T47D (cell line): ENCODE measurements around the gene CBLL2.
"Not testable (repeated sequence)": the region's sequence is repeated elsewhere in the genome, so short reads cannot be mapped to it uniquely, and the experiment has no call there.

Experiments used
- DNase-seq, 2 experiments: peaks; one replicate each; pipeline versions ENCODE4 v3.0.0 to v3.0.0-alpha.2; 2011 to 2012; ENCODE audit warnings: low read depth in 1 of 2, low spot score in 1 of 2
- JUND ChIP-seq: IDR thresholded peaks from 2 replicates; pipeline ENCODE4 v1.6.1; 2012; ENCODE audit warnings: low read depth
- in situ Hi-C: cut with HindIII; loops from 2 replicates; pipeline ENCODE4 v1.10.0; 2016; ENCODE audit warnings: low sequenced_read_pairs, low pct_unique_long_range_greater_than_20kb

Gene CBLL2, protein sequence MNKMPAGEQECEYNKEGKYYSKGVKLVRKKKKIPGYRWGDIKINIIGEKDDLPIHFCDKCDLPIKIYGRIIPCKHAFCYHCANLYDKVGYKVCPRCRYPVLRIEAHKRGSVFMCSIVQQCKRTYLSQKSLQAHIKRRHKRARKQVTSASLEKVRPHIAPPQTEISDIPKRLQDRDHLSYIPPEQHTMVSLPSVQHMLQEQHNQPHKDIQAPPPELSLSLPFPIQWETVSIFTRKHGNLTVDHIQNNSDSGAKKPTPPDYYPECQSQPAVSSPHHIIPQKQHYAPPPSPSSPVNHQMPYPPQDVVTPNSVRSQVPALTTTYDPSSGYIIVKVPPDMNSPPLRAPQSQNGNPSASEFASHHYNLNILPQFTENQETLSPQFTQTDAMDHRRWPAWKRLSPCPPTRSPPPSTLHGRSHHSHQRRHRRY

DNA sequence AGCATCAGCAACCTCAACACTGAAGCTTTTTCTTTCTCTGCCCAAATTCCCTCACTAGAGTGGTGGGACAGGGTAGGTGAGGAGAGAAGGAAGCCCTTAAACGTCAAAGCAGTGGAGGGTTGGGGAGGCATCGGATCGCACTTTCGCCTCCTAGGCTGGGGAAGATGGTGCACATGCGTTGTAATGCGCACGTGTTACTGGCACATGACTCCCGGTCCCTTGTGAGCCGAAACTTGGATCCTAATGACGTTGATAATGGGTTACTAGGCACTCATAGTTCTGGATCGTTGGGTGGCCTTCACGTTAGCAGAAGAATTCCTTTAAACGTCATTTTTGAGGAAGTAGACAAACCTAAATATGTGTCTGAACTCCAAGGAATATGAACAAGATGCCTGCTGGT is at the start of gene CBLL2:
Gene CBLL2 (plus strand): TSS at position 301 of the 400 bp plus-strand sequence. CDS start 79 bp downstream, at position 380.
- TF ChIP-seq JUND, result no peak
- DNase-seq, result no peak
- in situ Hi-C loops, result no loop called here

DNA sequence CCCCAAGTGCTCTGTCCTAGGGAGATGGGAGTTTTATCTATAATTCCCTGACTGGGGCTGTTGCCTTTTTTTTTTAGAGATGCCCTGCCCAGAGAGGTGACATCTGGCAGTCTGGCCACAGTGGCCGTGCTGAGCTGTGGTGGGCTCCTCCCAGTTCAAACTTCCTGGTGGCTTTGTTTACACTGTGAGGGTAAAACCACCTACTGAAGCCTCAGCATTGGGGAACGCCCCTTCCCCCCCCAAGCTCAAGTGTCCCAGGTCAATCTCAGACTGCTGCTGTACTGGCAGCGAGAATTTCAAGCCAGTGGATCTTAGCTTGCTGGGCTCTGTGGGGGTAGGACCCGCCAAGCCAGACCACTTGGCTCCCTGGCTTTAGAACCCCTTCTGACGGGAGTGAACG is 38.3 kb upstream of the CBLL2 start:
- TF ChIP-seq JUND, result no peak
- DNase-seq, result no peak
- in situ Hi-C loops, result no loop called here

DNA sequence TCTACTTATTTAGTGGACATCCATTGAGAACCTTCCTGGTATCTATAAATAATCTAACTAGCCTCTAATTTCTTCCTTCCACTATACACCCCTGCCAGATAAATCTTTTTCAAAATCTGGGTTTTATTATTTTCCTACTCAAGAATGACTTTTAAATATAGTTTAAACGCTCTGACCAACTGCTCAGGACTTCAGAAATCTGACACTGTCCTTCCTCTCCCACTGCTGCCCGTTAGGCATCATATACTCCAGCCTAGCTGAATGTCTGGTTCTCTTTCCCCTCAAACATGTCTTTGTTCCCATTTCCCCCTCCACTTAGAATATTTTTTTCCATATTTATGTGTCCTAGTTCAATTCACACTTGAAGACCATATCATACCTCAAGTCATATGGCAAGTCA is 35.2 kb upstream of the CBLL2 start:
- TF ChIP-seq JUND, result no peak
- in situ Hi-C loops, result no loop called here
- no peak for DNase-seq

DNA sequence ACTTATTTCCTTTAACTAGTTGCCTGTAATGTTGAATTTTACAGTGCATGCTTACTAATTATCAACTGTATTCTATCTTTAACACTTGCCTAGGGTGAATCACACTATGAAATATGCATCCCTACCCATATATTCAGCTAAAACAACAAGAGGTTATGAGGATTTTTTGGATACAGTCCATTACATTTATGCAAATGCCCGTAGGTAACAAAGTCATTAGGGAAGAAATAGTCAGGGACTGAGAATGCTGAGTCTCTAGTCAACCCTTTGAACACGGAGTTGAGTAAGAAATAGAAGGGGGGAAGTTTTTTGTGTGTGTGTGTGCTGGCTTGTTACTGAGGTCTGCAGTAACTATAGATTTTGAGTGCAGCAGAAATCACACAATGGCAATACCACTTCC is 26.1 kb upstream of the CBLL2 start:
- in situ Hi-C loops, result no loop called here
- peak in 1 of 2 experiments; percentile 19 for DNase-seq
- no peak for TF ChIP-seq JUND

DNA sequence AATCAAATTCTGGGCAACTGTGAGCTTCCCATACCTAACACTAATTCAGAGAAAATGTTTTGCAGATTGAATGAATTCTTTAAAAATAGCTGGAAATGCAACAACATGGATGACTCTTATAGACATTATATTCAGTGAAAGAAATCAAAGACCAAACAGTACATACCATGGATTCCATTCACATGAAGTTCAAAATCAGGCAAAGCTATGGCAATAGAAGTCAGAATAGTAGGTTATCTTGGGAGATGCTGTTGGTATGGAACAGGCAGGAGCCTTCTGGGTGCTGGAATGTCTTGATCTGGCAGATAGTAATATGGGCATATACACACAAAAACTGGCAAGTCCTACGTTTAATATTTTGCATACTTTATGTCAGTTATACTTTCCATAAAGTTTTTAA is 25.5 kb upstream of the CBLL2 start:
- in situ Hi-C loops, result no loop called here
- no peak for TF ChIP-seq JUND
- DNase-seq, result no peak

DNA sequence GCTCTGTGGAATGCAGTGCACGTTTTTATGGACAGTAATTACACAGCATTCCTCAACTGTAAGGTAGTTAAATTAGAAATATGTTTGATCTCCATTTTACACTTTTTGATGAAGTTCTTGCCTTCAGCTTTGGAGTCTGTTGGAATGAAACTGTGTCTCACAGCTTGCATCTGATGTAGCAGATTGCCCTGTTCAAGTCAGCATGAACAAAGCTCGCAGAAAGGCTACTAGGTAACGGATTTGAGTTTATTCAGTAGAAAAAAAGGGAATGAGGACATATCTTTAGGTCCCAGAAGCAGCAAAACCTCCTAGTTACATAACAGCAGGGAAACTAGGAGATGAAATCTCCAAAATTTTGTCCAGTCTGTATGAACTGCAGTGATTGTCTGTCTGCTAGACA is 24.3 kb upstream of the CBLL2 start:
- TF ChIP-seq JUND, result no peak
- no peak for DNase-seq
- in situ Hi-C loops, result no loop called here

DNA sequence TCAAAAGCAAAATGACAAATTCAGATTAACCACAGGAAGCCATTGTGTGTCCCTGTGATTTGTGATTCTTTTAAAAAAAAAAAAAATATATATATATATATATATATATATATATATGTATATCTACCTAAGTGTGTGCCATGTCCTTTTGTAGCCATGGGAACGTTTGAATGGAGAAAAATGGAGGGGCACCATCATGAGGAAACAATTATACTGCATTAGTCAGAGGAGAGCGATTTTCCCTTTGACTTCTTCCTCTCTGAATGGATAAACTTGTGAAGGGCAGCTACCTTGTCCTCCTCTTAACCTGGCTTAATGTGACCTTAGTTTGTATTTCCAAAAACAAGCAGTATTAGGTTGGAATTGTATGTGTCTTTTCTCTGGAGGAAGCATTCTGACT is 23.3 kb upstream of the CBLL2 start:
- in situ Hi-C loops, result no loop called here
- no peak for DNase-seq
- TF ChIP-seq JUND, result no peak

DNA sequence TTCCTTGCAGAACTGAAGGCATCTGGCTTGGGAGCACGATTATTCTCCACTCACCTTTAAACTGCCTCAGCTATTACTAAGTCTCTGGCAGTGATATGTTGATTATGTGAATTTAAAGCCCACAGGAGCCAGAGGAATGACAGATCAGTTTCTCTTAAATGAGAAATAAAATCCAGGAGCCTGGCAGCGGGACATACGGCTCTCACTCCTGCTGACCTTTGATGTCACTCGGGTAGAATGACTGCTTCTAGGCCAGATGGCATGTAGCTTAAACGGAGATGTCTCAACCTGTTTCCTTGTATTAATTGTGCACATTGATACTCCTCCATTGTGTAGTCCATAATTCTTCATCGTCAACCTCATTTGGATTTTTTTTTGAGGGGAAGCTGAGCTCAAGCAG is 4.0 kb upstream of the CBLL2 start:
- DNase-seq, result no peak
- in situ Hi-C loops, result no loop called here
- TF ChIP-seq JUND, result no peak

DNA sequence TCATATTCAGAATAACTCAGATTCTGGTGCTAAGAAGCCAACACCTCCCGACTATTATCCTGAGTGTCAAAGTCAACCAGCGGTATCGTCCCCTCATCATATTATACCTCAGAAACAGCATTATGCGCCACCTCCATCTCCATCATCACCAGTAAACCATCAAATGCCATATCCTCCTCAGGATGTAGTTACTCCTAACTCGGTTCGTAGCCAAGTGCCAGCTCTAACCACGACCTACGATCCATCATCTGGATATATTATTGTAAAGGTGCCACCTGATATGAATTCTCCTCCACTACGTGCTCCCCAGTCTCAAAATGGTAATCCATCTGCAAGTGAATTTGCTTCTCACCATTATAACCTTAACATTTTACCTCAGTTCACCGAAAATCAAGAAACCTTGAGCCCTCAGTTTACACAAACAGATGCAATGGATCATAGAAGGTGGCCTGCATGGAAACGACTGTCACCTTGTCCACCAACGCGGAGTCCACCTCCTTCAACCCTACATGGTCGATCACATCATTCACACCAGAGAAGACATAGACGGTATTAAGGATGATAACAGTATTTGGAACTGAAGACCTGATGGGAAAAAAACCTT is 1.1 kb downstream of the CBLL2 start:
- TF ChIP-seq JUND, result no peak
- in situ Hi-C loops, result no loop called here
- DNase-seq, result no peak

DNA sequence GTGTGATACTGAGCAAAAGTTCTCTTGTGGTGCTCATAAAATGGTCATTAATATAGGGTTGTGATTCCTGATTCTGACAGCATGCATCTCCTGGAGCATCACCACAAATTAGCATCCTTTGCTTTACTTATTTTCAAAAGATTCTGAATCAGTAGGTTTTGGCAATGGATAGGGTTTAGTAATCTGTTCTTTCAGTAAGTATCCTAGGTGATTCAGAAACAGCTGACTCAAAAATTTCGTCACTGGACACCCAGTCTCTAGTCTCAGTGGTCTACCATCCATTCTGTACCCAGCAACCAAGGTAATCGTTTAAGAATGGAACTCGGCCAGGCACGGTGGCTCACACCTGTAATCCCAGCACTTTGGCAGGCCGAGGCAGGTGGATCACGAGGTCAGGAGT is 4.1 kb downstream of the CBLL2 start:
- TF ChIP-seq JUND, result no peak
- no peak for DNase-seq
- in situ Hi-C loops, result no loop called here

DNA sequence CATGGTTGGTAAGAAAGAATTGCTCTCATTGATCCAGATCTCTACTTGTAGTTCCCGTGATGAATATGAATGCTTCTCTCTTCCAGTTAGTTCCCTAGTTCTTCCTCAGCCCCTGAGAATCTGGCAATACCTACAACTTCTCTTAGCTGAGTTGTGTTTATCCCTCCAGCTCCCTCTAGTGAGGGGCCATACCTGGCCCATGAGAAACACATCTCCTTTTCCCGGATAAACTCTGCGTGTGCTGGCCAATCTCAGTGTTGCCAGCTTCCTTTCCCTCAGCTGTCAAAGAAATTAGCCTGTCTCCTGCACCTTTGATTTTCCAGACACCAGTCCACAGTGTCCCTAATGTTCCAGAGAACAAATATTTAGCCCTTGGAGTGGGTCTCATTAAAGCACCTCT is 5.7 kb downstream of the CBLL2 start:
- no peak for TF ChIP-seq JUND
- peak; percentile 14 to 49 for DNase-seq
- in situ Hi-C loops, result no loop called here

DNA sequence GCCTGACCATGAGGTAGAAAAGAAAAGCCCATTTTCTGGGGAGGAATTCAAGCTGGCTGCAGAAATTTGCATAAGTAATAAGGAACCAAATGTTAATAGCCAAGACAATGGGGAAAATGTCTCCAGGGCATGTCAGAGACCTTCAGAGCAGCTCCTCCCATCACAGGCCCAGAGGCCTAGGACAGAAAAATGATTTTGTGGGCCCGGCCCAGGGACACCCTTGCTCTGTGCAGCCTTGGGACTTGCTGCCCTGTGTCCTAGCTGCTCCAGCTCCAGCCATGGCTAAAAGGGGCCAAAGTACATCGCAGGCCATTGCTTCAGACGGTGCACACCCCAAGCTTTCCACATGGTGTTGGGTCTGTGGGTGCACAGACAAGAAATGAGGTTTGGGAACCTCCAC is 16.5 kb downstream of the CBLL2 start:
- in situ Hi-C loops, DNase-seq: not testable (repeated sequence)

DNA sequence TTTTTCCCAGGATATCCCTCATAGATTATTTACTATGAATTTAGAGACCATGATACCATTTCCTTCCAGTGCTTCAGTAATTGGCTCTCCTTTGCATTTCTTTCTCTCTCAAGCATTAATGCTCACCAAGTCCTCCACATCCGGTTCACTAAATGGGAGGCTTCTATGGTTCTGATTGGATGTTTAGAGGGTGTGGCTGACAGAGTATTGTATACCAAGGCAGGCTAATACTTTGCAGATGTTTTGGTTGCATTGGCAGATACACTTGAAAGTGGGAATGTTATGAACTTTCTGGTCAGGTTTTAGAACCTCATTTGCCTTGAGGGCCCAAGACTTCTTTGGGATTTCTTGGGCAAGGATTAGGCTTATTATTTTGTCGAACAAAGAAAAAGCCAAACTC is 24.2 kb downstream of the CBLL2 start:
- in situ Hi-C loops, result no loop called here
- no peak for DNase-seq
- TF ChIP-seq JUND, result no peak
